Prostate gland (tissue), 2 donors: ENCODE measurements around the gene CNDP1.

Experiments used
- CTCF ChIP-seq, 4 experiments: fragments of 200-600 bp in 2 of 4; fragments of 450-650 bp in 2 of 4; sonication (generic) in 2 of 4; IDR thresholded peaks; 1 replicate in 3 of 4; 2 replicates in 1 of 4; pipeline ENCODE4 v1.5.1; 2016 to 2019; ENCODE audit warnings: antibody characterized with exemption in 4 of 4, mild to moderate bottlenecking in 2 of 4, moderate library complexity in 2 of 4
- POLR2A ChIP-seq: fragments of 450-650 bp; IDR thresholded peaks from one replicate; pipeline ENCODE4 v1.6.1; 2016; ENCODE audit warnings: antibody characterized with exemption, mild to moderate bottlenecking
- POLR2AphosphoS5 ChIP-seq: sonication (generic); formaldehyde crosslinking; IDR thresholded peaks from one replicate; pipeline ENCODE4 v1.6.1; 2017; ENCODE audit warnings: antibody characterized with exemption

- TF ChIP-seq CTCF (IDR thresholded peaks at IDR 0.05), result no peak
- no peak for TF ChIP-seq POLR2A
- TF ChIP-seq POLR2AphosphoS5, result no peak
These were observed 75.8 kb downstream of the CNDP1 start for GRCh38 chr18:74610051-74610615.
